PC-3 (cell line): ENCODE measurements around the gene RNF150.

Source experiments
- CTCF ChIP-seq: fragments of 300-600 bp; sonication (generic); conservative IDR thresholded peaks from 2 replicates; pipeline ENCODE4 v1.5.1; 2017; ENCODE audit warnings: antibody characterized with exemption, low read depth, mild to moderate bottlenecking, low read length
- EZH2 ChIP-seq: fragments of 300-600 bp; sonication (generic); IDR thresholded peaks from one replicate; pipeline ENCODE4 v1.6.1; 2017; ENCODE audit warnings: antibody characterized with exemption, mild to moderate bottlenecking, low read length; ENCODE audit not compliant: unreplicated experiment

GRCh38 chr4:141062651-141063050, 70.6 kb downstream of the RNF150 start:
- TF ChIP-seq CTCF: no peak
- TF ChIP-seq EZH2: no peak
